Measurements from ENCODE around the gene ABCA10. TPM values are rescaled to one million over a fixed set of nuclear protein-coding genes. Genes with fewer than 3 reads are reported as not detected.
"Not testable (repeated sequence)": the region's sequence is repeated elsewhere in the genome, so short reads cannot be mapped to it uniquely, and the experiment has no call there.

ABCA10 gene
- 10.0 TPM for total RNA-seq

DNA sequence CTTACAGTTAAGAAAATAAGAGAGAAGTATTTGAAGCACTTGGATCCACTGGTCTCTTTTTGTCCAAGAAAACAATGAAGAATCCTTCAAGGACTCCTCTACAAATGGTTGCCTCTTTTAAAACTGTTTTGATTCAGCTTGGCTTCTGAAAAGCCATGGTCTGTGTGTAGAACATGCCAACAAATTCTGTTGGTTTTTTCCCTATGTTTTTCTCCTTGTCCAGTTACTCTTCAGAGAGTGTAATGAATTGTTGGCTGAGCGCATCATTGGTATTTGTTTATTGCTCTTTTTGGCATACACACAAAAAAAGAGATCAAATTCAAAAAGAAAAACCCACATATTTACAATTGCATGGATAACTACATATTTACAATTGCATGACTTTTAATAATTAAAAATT lies at the start of gene ABCA10:
Gene ABCA10 (minus strand): TSS at position 249 of the 400 bp plus-strand sequence. CDS start 3,466 bp downstream, outside the sequence.
- no peak for DNase-seq

DNA sequence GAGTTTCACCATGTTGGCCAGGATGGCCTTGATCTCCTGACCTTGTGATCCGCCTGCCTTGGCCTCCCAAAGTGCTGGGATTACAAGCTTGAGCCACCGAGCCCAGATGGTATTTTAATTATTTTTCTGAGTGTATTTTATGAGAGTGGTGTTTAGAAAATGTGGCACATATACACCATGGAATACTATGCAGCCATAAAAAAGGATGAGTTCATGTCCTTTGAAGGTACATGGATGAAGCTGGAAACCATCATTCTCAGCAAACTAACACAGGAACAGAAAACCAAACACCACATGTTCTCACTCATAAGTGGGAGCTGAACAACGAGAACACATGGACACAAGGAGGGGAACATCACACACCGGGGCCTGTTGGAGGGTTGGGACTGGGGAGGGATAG lies 47.7 kb upstream of the ABCA10 start:
- DNase-seq, result not testable (repeated sequence)

GRCh38 chr17:69275751-69276150 lies 47.1 kb upstream of the ABCA10 start:
- DNase-seq, result no peak

DNA sequence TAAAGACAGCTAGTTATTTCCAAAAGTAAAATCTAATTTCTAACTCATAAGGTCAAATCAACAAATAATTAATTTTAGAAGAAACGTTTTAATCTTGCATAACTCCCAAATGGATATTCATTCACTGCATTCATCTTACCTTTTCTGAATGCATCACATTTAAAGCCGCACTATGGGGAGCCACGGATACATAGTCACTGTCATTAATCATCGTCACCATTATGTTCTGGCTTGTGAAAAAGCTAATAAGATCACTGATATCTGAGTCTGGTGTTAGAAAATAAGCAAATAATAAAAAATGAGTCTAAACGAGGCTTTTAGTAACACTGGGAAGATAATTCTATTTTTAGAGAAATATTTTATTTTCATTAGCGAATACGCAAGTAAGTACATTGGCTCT lies 42.4 kb upstream of the ABCA10 start:
- DNase-seq, result no peak

DNA sequence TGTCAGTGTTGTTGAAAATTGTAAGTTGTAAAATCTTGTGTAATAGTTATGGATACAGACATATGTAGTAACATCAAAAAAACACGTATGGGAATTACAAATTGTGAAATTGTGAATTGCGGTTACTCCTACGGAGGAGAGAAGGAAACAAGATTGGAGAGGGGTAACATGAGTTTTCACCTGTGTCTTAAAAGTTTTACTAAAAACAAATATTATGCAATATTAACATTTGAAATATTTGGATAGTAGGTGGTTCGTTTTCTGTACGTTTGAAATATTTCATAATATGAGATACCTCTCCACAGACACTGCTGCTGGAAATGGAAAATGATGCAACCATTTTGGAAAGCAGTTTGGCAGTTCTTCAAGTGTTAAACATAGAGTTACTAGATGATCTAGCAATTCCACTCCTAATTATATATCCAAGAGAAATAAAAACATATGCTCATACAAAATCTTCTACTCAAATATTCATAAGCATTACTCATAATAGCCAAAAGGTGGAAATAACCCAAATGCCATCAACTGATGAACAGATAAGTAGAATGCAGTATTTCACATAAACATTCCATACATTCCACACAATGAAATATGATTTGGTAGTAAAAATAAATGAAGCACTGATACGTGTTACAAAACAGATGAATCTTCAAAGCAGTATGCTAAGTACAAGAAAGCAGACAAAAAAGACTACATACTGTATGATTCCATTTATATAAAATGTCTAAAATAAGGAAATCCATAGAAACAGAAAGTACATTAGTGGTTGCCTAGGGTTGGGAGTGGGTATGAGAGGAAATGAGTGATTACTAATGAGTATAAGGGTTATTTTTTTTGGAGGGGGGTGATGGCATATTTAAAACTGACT lies 40.7 kb upstream of the ABCA10 start:
- DNase-seq, result no peak

DNA sequence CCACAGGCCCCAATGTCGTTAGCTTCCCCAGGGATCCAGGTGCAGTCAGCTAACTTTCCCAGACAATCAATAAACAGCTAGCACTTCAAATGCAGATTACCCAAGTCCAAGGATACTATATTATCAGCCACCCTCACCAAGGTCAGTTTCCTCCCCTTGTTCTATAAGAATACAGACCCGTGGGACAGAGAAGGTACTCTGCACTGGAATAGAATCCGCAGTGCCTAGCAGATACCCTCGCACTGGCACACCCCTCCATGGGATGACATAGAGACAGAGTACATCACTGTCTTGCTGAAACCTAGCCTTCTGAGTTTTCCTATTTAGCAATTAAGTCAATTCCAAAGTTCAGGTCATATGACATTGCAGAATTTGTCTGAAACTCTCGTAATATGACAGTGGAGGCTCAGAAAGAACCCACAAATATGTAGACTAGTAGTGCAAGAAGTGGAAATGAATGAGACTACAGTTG lies 40.0 kb upstream of the ABCA10 start:
- DNase-seq, result no peak

GRCh38 chr17:69267219-69267618 lies 38.6 kb upstream of the ABCA10 start:
- DNase-seq, result no peak

DNA sequence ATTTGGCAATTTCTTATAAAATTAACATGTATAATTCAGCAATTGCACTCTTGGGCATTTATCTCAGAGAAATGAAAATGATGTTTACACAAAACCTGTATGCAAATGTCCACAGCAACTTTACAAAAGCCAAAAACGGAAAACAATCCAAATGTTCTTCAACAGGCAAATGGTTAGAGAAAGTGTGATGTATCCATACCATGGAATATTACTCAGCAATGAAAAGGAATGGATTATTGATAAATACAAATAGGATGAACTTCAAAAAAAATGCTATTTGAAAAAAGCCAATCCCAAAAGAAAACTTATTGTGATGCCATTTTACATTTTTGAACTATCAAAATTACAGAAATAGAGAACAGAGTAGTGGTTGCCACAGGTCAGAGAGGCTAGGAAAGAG lies 37.2 kb upstream of the ABCA10 start:
- DNase-seq, result no peak

DNA sequence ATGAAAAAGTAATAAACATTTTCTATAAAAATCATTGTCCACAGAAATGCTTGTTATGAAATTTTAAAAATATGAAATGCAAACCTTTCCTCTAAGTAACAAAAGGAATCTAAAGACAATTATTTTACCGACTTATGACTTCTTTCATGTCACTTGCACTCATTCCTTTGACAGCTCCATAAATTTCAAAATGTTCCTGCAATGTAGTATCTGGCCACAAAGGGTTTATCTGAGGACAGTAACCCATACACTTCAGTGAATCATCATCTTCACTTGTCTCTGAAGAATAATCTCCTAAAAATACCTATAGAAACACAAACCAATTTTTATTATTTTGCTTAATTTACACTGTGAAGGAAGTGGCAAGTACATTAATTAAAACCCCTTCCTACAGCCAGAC lies 25.6 kb upstream of the ABCA10 start:
- DNase-seq, result no peak

GRCh38 chr17:69250641-69251040 lies 22.0 kb upstream of the ABCA10 start:
- DNase-seq, result no peak

GRCh38 chr17:69246726-69247375 lies 18.2 kb upstream of the ABCA10 start:
- DNase-seq, result no peak

GRCh38 chr17:69246202-69246601 lies 17.6 kb upstream of the ABCA10 start:
- no peak for DNase-seq

DNA sequence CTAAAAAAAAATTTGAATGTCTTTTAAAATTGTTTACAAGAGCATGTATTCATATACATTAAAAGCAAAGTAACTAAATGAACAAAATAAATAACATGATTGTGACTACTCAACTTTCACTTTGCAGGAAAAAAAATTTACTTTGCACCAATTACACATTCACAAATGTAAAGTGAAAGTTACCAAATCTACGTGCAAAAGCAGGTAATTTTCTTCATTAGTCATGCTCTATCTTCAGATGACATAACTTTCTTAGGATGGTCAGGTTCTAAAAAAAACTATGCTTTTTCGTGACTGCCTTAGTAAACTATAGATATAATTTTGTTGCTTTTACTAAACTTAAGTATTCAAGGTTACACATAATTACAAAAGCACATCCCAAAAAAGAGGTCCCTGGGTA lies 17.0 kb upstream of the ABCA10 start:
- no peak for DNase-seq

DNA sequence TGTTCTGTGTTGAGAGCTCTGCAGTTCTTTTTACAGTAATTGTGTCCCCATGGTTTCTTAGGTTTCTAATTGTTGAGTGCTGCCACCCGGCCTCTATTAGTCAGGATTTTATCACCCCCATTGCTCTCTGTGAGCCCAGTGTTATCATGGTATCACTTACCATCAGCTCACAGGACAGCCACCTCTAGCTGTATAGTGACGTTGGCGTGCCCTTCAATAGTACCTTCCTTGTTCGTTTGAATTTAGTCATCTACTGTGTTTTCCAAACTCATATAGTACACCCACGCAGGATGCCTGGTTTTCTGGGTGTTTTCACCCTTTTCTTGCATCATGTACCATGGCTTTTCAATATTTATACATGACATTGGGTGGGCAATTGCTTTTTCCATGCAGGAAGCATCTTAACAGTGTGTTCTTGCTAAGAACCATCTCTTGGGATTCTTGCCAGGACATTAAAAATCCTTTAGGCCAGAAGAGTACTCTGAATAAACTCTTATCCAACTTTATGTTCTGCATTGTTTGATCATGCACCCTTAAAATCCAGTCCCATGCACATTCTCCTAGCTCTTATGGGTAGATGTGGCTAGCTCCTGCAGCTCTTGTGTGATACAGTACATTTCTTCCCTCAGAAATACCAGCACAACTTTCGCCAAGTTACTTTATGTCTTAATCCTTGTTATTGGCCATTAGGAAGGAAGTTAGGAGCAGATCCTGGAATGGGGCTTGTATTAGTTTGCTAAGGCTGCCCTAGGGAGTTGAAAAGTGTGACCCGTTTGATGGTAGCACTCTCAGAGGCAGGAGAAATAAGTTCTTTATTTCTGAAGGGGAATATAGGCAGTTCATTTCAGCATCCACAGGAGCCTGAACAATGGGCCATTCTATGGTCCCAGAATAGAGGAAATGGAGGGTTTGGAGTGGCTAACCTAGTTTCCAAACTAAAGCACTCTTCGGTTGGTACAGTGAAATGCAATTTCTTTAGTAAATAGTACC lies 11.3 kb upstream of the ABCA10 start:
- DNase-seq, result no peak

DNA sequence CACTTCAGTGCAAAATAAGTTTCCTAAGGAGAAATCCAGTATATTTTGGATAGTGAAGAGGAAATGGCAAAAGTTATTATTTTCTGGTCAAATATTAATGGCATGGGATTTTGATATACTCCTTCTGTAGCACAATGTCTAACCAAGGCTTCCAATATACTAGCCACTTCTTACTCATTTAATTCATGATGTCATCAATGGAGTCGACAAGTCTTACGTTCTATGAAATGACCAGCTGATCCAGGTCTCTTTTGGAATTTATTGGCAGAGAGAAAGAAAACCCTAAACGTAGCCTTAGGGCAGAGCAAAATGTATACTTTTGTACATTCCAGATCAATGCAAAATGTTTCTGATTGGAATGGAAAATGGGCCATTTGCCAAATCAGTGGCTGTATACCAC lies 8.3 kb upstream of the ABCA10 start:
- no peak for DNase-seq

- no peak for DNase-seq
Measured at GRCh38 chr17:69236464-69236863, 7.8 kb upstream of the ABCA10 start.

DNA sequence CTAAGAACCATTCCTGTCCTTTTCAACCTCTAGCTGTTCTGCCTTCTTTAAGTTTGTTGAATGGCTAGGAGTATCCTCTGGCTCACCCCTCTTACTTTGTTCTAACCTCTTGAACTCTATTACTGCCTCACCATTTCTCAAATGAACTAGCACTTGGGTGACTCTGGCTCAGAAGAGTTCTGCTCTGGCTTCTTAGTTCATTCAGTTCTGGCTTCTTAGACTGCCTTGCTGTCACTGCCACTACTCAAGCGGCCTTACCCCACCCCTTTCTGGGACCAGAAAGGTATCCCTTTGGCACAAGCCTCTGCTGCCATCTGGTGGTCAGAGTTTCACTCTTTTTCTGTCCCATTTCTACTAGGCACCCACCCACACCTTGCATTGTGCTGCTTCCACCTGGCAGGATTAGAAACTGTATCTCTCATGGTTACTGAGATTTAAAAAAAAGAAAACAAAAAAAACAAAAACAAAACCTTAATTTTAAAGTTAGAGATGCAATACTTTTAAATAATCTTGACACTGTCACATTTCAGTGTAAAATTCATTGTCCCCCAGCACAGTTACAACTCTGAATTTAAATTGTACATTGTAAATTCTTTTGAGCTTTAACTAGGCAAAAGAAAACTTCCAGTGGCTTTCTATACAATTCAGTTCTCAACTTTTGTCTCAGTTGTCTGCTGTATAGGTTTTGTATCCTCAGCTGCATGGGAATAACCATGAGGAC lies 6.9 kb upstream of the ABCA10 start:
- DNase-seq, result peak; percentile 24

DNA sequence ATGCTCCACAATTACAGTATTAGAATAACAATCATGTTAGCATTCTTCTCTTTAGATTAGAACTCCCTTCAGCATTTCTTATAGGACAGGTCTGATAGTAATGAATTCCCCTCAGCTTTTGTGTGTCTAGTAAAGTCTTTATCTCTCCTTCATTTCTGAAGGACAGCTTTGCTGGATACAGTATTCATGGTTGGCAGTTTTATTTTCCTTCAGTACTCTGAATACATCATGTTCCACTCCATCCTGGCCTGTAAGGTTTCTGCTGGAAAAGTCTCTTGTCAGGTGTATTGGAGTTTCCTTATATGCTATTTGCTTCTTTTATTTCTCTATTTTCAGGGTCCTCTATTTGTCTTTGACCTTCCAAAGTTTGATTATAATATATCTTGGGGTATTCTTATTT lies 4.0 kb upstream of the ABCA10 start:
- DNase-seq, result no peak

DNA sequence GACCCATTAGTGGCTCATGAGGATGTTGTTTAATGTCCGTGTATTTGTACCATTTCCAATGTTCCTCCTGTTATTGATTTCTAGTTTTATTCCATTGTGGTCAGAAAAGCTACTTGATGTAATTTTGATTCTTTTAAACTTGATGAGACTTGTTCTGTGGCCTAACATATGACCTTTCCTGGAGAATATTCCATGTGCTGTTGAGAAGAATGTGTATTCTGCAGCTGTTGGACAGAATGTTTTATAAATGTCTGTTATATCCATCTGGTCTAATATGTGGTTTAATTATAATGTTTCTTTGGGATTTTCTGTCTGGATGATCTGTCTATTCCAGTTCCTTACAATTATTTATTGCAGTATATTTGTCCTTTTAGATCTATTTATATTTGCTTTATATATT lies 2.9 kb upstream of the ABCA10 start:
- DNase-seq, result no peak

- DNase-seq, result no peak
Measured at GRCh38 chr17:69230939-69231338, 2.3 kb upstream of the ABCA10 start.

- no peak for DNase-seq
Measured at GRCh38 chr17:69228018-69228417, 606 bp downstream of the ABCA10 start.

GRCh38 chr17:69227541-69227940 lies 1.1 kb downstream of the ABCA10 start:
- no peak for DNase-seq

Data from occipital lobe (tissue), 2 donors.